Upper lobe of left lung (tissue), 6 donors: ENCODE results near the gene LY6G6F. TPM values are rescaled to one million over a fixed set of nuclear protein-coding genes. Genes with fewer than 3 reads are reported as not detected.

Experiments used
- ATAC-seq, 2 donors: fragments of 200-7000 bp; cut with Tn5 transposase; one replicate each; pipeline ENCODE4 v1.9.1; 2022; ENCODE audit warnings: mild to moderate bottlenecking in 2 of 2, moderate library complexity in 2 of 2; ENCODE audit not compliant: low FRiP score in 2 of 2
- DNase-seq, 2 donors: peaks; one replicate each; pipeline ENCODE4 v3.0.0-alpha.2; 2019 to 2020
- H3K27ac ChIP-seq, 4 donors: fragments of 200-600 bp; sonication (generic); one replicate each; pipeline ENCODE4 v1.5.1; 2016 to 2019
- H3K27me3 ChIP-seq, 4 donors: fragments of 200-600 bp; sonication (generic); one replicate each; pipeline ENCODE4 v1.5.1; 2017 to 2019
- H3K36me3 ChIP-seq, 4 donors: fragments of 200-600 bp; sonication (generic); one replicate each; pipeline ENCODE4 v1.5.1; 2016 to 2019
- H3K4me1 ChIP-seq, 4 donors: fragments of 200-600 bp; sonication (generic); one replicate each; pipeline ENCODE4 v1.5.1; 2018 to 2019
- H3K4me3 ChIP-seq, 4 donors: fragments of 200-600 bp; sonication (generic); one replicate each; pipeline ENCODE4 v1.5.1; 2017 to 2019; ENCODE audit warnings: mild to moderate bottlenecking in 2 of 4, moderate library complexity in 1 of 4
- H3K9me3 ChIP-seq, 4 donors: fragments of 200-600 bp; sonication (generic); one replicate each; pipeline ENCODE4 v1.5.1; 2018 to 2019
- EP300 ChIP-seq, 4 donors: sonication (generic); formaldehyde crosslinking; IDR thresholded peaks; one replicate each; pipeline ENCODE4 v1.5.1; 2017; ENCODE audit warnings: antibody characterized with exemption in 4 of 4, control low read depth in 2 of 4
- POLR2A ChIP-seq, 4 donors: fragments of 450-650 bp; IDR thresholded peaks; one replicate each; pipeline ENCODE4 v1.5.1; 2016 to 2017; ENCODE audit warnings: antibody characterized with exemption in 4 of 4, mild to moderate bottlenecking in 2 of 4
- POLR2AphosphoS5 ChIP-seq, 2 donors: sonication (generic); formaldehyde crosslinking; IDR thresholded peaks; one replicate each; pipeline ENCODE4 v1.5.1; 2017; ENCODE audit warnings: antibody characterized with exemption in 2 of 2
- WGBS, 2 donors: methylation state at CpG; one replicate each; pipeline ENCODE4 v1.1.5; 2017 to 2018; 5-methylcytosine and 5-hydroxymethylcytosine counted together
- total RNA-seq, 6 donors: library from RNA; depleted of rRNA in 4 of 6; stranded (reverse); fragments of >200 nt in 4 of 6; gene quantifications; one replicate each; pipeline versions ENCODE4 v1.1.0 to v1.2.1, GENCODE V29; 2016 to 2021
- TF ChIP-seq, protein P1 (sequence below), 6 experiments: fragments of 450-650 bp in 4 of 6; fragments of 200-600 bp in 2 of 6; sonication (generic) in 2 of 6; IDR thresholded peaks; one replicate each; pipeline ENCODE4 v1.5.1; 2016 to 2019; ENCODE audit warnings: antibody characterized with exemption in 6 of 6
- donor health status: DM: no; HTN: no; CAD: no; lungs with moderate emphysema.
- donor health status: DM: no; HTN: yes; CAD: no; lungs with severe emphysema.

LY6G6F gene
- total RNA-seq, 6 donors from 2014 or later: 0.63 to 9.4 (median 1.7) TPM

DNA sequence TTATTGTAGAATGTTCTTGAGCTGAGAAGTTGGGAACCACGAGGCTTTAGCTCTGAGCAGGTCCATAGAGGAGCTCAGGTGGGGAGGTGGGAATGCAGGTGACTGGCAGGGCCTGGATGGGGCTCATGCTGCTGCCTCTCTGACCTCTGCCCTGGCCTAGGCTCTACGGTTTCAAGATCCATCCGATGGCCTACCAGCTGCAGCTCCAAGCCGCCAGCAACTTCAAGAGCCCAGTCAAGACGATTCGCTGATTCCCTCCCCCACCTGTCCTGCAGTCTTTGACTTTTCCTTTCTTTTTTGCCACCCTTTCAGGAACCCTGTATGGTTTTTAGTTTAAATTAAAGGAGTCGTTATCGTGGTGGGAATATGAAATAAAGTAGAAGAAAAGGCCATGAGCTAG lies 37.0 kb upstream of the LY6G6F start, which contains the start of gene LY6G5B:
Gene LY6G5B (plus strand): TSS at position 301 of the 400 bp plus-strand sequence. CDS start 975 bp downstream, outside the sequence.
- H3K36me3 ChIP-seq: peaks cover 35 to 74% (median 65%) of the 10 kb centered on the region in 4 donors
- H3K27me3 ChIP-seq: no peaks in the 10 kb centered on the region
- DNase-seq: no peak
- WGBS, 2 donors: 83 to 88% methylated on average over 8 of the region's 8 CpGs
- no peak within 1 kb of the TSS for H3K4me3 ChIP-seq
- H3K9me3 ChIP-seq: no peaks in the 10 kb centered on the region
- TF ChIP-seq POLR2A (IDR thresholded peaks at IDR 0.05) (no peak), EP300 (IDR thresholded peaks at IDR 0.05) (no peak), POLR2AphosphoS5 (IDR thresholded peaks at IDR 0.05) (no peak)
- TF ChIP-seq, protein P1, sequence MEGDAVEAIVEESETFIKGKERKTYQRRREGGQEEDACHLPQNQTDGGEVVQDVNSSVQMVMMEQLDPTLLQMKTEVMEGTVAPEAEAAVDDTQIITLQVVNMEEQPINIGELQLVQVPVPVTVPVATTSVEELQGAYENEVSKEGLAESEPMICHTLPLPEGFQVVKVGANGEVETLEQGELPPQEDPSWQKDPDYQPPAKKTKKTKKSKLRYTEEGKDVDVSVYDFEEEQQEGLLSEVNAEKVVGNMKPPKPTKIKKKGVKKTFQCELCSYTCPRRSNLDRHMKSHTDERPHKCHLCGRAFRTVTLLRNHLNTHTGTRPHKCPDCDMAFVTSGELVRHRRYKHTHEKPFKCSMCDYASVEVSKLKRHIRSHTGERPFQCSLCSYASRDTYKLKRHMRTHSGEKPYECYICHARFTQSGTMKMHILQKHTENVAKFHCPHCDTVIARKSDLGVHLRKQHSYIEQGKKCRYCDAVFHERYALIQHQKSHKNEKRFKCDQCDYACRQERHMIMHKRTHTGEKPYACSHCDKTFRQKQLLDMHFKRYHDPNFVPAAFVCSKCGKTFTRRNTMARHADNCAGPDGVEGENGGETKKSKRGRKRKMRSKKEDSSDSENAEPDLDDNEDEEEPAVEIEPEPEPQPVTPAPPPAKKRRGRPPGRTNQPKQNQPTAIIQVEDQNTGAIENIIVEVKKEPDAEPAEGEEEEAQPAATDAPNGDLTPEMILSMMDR (IDR thresholded peaks at IDR 0.05): no peak
- H3K4me1 ChIP-seq: peaks cover 9 to 31% (median 13%) of the 10 kb centered on the region in 4 donors
- ATAC-seq: no peak
- no peak within 1 kb of the TSS for H3K27ac ChIP-seq

DNA sequence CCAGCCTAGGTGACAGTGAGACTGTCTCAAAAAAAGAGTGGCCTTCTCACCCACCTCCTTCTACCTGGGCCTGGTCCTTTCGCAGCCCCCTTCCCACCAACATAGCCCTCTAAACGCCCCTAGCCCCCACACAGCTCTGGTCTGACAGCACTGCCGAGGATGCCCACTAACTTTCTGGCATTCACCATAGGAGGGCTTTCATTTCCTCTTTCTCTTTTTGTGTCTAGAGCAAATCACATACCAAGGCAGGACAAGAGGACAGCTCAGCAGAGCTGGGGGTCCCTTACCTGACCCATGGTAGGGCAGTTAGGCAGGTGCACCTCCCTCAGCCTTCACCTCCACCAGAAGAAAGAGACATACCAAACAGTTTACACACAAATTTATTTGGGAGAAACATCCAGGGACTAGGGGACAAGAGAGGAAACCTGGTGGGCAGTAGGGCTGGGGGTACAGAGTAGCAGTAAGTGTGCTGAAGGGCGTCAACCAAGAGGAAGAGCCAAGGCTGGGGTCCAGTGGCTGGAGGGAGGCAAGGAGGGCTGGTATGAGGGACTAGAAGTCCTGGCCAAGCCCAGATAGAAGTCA lies 30.3 kb upstream of the LY6G6F start:
- Histone ChIP-seq H3K36me3 (peaks cover 5 to 31% (median 22%) of the 10 kb centered on the region in 4 donors), H3K4me1 (peaks cover 7 to 12% (median 11%) of the 10 kb centered on the region in 4 donors), H3K27me3 (no peaks in the 10 kb centered on the region), H3K4me3 (no peak overlapping the region), H3K27ac (no peak overlapping the region), H3K9me3 (no peaks in the 10 kb centered on the region)
- TF ChIP-seq, protein P1 (IDR thresholded peaks at IDR 0.05): no peak
- no peak for TF ChIP-seq POLR2A (IDR thresholded peaks at IDR 0.05)
- TF ChIP-seq POLR2AphosphoS5 (IDR thresholded peaks at IDR 0.05): no peak
- TF ChIP-seq EP300 (IDR thresholded peaks at IDR 0.05): no peak
- DNase-seq (no peak), ATAC-seq (no peak)
- whole genome bisulfite sequencing, 2 donors: 73 to 84% methylated on average over 4 of the region's 4 CpGs

DNA sequence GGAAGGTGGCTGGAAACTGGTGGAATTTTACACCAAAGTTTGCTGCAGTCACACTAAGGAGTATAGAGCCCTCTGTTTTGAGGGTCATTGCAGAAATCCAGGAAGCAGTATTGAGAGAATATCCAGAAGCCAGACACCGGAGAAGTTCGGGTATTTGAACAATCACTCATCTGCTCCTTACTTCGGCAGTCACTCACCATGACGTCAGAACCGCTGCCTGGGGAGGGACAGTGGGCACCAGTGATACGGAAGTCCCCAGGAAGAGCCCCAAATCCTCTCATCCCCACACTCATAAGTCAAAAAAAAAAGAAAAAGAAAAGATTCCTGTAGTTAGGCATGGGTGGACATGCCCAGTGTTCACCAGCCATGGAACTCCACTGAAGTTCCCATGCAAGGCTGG lies 29.8 kb upstream of the LY6G6F start:
- H3K4me1 ChIP-seq: peaks cover 12 to 17% (median 14%) of the 10 kb centered on the region in 4 donors
- H3K4me3 ChIP-seq: no peak overlapping the region
- ATAC-seq: no peak
- H3K27ac ChIP-seq: no peak overlapping the region
- DNase-seq: no peak
- WGBS, 2 donors: 75 to 80% methylated on average over 6 of the region's 6 CpGs
- H3K27me3 ChIP-seq: no peaks in the 10 kb centered on the region
- no peaks in the 10 kb centered on the region for H3K9me3 ChIP-seq
- peaks cover 2 to 26% (median 17%) of the 10 kb centered on the region in 4 donors for H3K36me3 ChIP-seq
- TF ChIP-seq POLR2AphosphoS5 (IDR thresholded peaks at IDR 0.05): no peak
- TF ChIP-seq POLR2A (IDR thresholded peaks at IDR 0.05): no peak
- no peak for TF ChIP-seq EP300 (IDR thresholded peaks at IDR 0.05)

DNA sequence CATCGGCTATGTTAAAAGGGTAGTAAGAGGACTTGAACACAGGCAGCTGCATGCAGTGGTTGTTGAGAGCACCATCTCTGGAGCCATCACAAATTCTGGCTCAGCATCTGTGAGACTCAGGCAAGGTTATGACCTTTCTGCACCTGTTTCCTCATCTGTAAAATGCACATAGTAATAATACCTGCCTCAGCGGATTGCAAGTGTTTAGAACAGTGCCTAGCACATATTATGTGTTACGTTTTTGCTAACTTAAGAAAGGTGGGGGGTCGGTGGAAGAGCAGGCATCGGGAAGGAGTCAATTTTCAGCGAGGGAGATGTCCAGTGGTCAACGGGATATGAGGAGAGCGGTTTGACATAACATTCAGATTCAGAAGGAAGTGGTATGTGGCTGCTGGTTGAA lies 28.7 kb upstream of the LY6G6F start:
- 70 to 73% methylated on average over 8 of the region's 8 CpGs for WGBS, 2 donors
- no peak for TF ChIP-seq POLR2A (IDR thresholded peaks at IDR 0.05)
- no peak for TF ChIP-seq EP300 (IDR thresholded peaks at IDR 0.05)
- TF ChIP-seq POLR2AphosphoS5 (IDR thresholded peaks at IDR 0.05): no peak
- TF ChIP-seq, protein P1 (IDR thresholded peaks at IDR 0.05): no peak
- DNase-seq (no peak), ATAC-seq (no peak)
- H3K4me1 ChIP-seq: peaks cover 12 to 17% (median 14%) of the 10 kb centered on the region in 4 donors
- no peaks in the 10 kb centered on the region for H3K27me3 ChIP-seq
- peaks cover 0 to 15% (median 7%) of the 10 kb centered on the region in 4 donors for H3K36me3 ChIP-seq
- H3K4me3 ChIP-seq: no peak overlapping the region
- no peaks in the 10 kb centered on the region for H3K9me3 ChIP-seq
- H3K27ac ChIP-seq: no peak overlapping the region

DNA sequence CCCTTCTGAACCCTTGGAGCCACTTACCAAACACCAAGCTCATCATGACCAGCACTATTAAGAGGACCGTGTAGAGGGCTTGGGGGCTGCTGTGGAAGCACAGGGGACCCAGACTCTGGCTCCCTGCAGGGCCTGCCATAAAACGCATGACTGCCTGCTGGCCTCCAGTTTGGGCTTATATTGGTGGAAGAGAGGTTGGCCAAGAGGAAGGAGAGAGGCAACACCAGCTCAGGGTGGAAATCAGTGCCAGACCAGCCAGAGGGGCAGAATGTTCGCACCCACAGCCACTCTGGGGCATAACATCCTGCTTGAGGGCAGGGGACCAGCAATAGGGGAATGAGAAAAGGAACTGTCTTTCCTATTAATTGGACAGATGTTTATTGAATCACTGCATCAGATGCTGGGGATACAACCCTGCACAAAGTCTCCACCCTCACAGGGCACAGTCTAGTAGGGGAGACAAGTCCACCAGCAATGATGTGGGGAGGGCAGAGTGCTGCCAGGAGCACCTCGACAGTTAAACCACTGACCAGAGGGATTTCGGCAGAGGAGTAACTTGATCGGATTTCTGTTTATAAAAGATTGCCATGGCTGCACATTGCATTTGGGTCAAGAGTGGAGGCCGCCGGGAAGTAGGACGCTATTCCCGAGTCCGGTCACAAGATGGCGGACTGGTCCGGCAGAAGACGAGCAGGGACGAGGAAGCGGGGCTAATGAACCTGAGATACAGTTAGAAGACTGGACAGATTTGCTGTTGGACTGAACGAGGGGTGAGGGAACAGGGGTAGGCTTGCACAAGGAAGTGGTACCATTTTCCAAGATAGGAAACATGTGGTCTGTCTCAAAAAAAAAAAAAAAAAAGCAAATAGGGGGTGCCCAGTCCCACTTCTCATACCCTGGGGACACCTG lies 26.2 kb upstream of the LY6G6F start, which contains the start of gene LY6G5C:
Gene LY6G5C (minus strand): TSS at position 842 of the 909 bp plus-strand sequence. CDS start 694 bp downstream, at position 148.
- 12 to 13% methylated on average over 17 of the region's 17 CpGs for WGBS, 2 donors
- no peaks in the 10 kb centered on the region for H3K27me3 ChIP-seq
- peaks cover 0 to 11% (median 0%) of the 10 kb centered on the region in 4 donors for H3K36me3 ChIP-seq
- no peaks in the 10 kb centered on the region for H3K9me3 ChIP-seq
- ATAC-seq: peak; percentile 88 to 94
- DNase-seq: peak in 1 of 2 donors; percentile 93
- H3K4me3 ChIP-seq: peak within 1 kb of the TSS; percentile 41 to 60 (median 54)
- H3K4me1 ChIP-seq: peaks cover 12 to 17% (median 14%) of the 10 kb centered on the region in 4 donors
- peak within 1 kb of the TSS; percentile 50 to 88 (median 68) for H3K27ac ChIP-seq
- TF ChIP-seq EP300 (IDR thresholded peaks at IDR 0.05) (no peak), POLR2AphosphoS5 (IDR thresholded peaks at IDR 0.05) (peak; percentile 34 to 50)
- TF ChIP-seq, protein P1 (IDR thresholded peaks at IDR 0.05): peak; percentile 58 to 88 (median 70)
